Measurements from ENCODE around the gene PLCB1.

Gene PLCB1

DNA sequence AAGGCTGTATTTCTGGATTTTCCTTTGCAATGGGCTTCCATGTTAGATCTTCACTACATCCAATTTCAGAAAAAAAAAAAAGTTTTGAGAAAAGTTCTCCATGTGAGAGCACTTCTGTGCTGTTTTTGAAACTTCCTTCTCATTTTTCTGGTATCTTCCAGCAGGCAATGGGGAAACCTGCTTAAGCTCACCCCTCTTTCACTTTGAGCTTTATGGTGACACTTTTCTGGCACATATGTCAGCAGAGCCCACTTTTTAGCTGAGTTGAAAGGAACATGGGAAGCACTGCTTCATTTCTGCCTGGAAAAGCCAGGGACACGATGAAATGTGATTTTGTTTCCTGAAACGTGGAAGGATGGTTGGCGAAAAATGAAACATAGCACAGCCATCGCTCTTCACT lies 293.7 kb downstream of the PLCB1 start:
- H3K4me3 ChIP-seq (ENCODE audit: low read depth, low read length): no peak overlapping the region
- TF ChIP-seq CTCF (IDR thresholded peaks at IDR 0.05; ENCODE audit: low read depth, low read length): no peak
- DNase-seq (ENCODE audit: low read depth, low spot score): no peak
- in situ Hi-C loops (cut with HindIII; ENCODE audit: low sequenced_read_pairs): no loop called here

DNA sequence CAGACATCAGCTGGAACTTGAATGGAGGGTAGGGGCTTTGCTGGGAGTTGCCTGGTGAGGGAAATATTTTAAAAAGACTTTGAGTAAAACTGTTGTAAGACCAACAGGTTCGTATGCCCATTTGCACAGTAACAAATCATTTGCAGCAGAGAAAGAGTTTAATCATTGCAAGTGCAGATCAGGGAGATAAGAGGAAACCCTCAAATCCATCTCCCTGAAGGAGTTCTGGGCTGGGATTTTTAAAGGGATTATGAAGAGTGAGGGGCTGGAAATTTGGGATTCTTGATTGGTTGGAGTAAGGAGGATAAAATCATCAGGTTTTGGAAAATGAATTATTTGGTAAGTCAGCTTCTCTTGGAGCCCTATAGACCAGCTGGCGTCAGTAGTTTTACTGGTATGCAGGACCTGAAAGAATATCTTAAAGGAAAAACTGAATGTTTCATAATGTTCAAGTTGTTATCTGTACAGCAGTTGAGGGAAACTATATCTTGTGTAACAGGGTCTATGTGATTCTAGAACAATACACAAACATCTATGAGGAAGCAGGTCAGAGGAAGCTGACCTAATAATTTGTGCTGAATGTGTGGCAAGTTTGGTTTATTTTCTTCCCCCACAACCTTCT lies 295.5 kb downstream of the PLCB1 start:
- in situ Hi-C loops (cut with HindIII; ENCODE audit: low sequenced_read_pairs): no loop called here
- H3K4me3 ChIP-seq (ENCODE audit: low read depth, low read length): no peak overlapping the region
- DNase-seq (ENCODE audit: low read depth, low spot score): no peak

DNA sequence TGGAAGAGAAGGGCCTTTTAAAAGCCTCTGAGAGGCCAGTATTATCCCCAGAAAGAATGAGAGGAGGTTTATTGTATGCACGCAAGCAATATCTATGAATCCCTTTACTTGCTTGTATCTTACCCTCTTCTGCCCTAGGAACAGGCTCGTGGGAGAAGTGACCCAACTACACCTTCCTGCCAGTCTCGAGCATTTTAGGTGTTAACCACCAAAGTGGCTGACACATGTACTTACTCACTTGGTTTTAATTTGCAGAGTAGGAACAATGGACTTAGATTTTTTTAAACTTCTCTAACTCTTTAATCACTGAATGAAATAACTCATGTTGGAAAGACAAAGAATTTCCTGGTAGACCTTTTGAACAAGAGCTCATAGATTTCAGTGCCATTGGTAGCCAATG lies 296.9 kb downstream of the PLCB1 start:
- in situ Hi-C loops (cut with HindIII; ENCODE audit: low sequenced_read_pairs): no loop called here
- DNase-seq (ENCODE audit: low read depth, low spot score): no peak
- no peak for TF ChIP-seq CTCF (IDR thresholded peaks at IDR 0.05; ENCODE audit: low read depth, low read length)
- no peak overlapping the region for H3K4me3 ChIP-seq (ENCODE audit: low read depth, low read length)

More for the DNA sequence above, 295.5 kb downstream of the PLCB1 start:
- TF ChIP-seq CTCF (IDR thresholded peaks at IDR 0.05; ENCODE audit: low read depth, low read length): no peak

DNA sequence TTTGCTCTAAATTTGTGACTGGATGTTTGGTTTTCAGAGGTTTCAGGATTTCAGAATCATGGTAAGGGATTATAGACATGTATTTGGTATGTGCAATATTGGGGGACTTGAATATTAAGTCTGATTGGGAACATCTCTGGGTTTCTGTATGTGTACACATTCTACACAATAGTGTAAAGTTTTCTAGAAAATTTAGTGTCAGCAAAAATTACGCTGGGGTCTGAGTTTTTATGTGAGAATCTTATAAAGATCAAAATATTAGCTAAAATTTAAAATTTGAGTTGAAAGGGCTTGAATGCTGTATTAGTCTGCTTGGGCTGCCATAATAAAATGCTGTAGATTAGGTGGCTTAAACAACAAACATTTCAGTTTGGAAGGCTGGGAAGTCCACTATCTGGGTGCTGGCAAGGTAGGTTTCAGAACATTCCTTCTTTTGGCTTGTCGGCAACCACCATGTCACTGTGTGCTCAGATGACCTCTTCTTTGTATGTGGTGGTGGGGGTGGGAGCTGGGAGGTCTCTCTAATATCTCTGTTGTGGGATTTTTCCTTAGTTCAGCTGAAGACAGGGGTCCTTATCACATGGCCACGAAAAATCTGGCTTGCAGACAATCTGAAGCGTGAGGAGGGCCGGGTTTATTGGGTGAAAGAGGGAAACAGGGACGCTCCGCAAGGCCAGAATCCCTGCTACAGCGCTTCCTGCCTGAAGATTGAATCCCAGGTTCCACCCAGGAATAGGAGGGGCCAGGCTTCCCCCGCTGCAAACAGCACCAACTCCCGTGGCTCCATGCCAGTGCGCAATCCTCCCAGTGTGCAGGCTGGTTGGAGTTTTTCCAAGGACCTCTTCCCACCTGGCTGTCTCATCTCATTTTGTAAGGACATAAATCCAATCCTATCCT lies 299.7 kb downstream of the PLCB1 start:
- TF ChIP-seq CTCF (IDR thresholded peaks at IDR 0.05; ENCODE audit: low read depth, low read length): no peak
- in situ Hi-C loops (cut with HindIII; ENCODE audit: low sequenced_read_pairs): no loop called here
- no peak for DNase-seq (ENCODE audit: low read depth, low spot score)
- H3K4me3 ChIP-seq (ENCODE audit: low read depth, low read length): no peak overlapping the region

- TF ChIP-seq CTCF (IDR thresholded peaks at IDR 0.05; ENCODE audit: low read depth, low read length): no peak
- in situ Hi-C loops (cut with HindIII; ENCODE audit: low sequenced_read_pairs): no loop called here
- H3K4me3 ChIP-seq (ENCODE audit: low read depth, low read length): no peak overlapping the region
- no peak for DNase-seq (ENCODE audit: low read depth, low spot score)
These were observed 300.5 kb downstream of the PLCB1 start for GRCh38 chr20:8432435-8433148.

DNA sequence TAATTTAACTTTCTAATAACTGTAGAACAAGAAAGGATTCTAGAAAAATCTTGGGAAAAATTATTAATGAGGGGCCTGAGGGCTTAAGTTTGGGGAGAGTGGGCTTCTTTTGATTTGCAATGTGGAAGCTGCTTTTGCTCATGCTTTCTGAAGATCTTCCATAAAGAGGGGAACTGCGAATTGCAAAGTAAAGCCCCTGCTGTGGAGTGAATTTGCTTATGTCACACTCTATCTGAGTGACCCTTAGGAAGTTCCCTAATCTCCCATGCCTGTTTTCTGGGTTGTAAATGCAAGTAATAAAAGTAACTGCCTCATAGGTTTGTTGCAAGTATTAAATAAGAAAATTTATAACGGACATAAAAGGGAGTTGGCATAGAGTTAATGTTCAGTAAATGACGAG lies 301.2 kb downstream of the PLCB1 start:
- TF ChIP-seq CTCF (IDR thresholded peaks at IDR 0.05; ENCODE audit: low read depth, low read length): no peak
- H3K4me3 ChIP-seq (ENCODE audit: low read depth, low read length): no peak overlapping the region
- in situ Hi-C loops (cut with HindIII; ENCODE audit: low sequenced_read_pairs): no loop called here
- DNase-seq (ENCODE audit: low read depth, low spot score): no peak

Data from astrocyte of the spinal cord (primary cell).